ENCODE data around the gene BBS1. TPM values are rescaled to one million over a fixed set of nuclear protein-coding genes. Genes with fewer than 3 reads are reported as not detected.
"Not testable (repeated sequence)": the region's sequence is repeated elsewhere in the genome, so short reads cannot be mapped to it uniquely, and the experiment has no call there.

BBS1 gene
- 54.7 and 56.1 TPM in 2 replicates for total RNA-seq
- long read RNA-seq, partial matches to known transcripts: 7 of 11 reads
- long read RNA-seq, other reads (novel, unspliced or antisense): 1 of 11 reads

DNA sequence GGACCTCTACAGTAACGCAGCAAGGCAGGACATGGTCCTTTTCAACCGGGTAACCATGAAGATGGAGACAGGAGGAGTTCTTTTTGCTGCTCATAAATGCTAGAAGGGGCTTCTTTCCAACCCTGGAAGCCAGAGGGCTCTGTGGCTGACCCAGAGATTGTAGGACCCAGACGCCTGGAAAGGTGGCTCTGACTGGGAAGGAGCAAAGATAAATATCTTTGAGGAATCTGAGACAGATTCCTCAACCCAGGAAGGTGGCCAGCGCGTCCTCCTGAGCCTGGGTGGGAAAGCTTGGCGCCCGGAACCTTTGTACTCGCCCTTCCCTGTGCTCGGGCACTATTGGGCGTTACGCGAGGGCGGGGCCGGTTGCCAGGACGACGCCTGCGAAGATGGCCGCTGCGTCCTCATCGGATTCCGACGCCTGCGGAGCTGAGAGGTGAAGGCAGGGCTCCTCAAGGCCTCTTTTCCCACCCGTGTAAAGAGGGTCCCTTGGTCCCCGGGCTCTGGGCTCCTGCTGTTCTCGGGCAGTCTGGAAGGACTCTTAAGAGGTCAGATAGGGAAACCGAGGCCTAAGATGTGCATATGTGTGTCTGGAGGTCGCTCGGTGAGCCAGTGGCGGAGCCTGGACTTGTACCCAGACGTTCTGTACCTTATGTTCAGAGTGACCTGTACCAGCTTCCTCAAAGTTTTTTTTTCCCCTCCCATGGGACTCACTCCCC lies at the start of gene BBS1:
TSS of gene BBS1 (plus strand) at position 365 of the 719 bp plus-strand sequence. CDS start at position 390, 25 bp downstream.
- no peaks in the 10 kb centered on the region for H3K27me3 Mint-ChIP-seq (ENCODE audit: low read depth)
- peaks cover 3% of the 10 kb centered on the region for H3K36me3 Mint-ChIP-seq (ENCODE audit: low read depth)
- H3K27ac Mint-ChIP-seq (ENCODE audit: unreplicated experiment): peak within 1 kb of the TSS; percentile 96
- peaks cover 14% of the 10 kb centered on the region for H3K4me1 Mint-ChIP-seq
- peak; percentile 84 for DNase-seq (ENCODE audit: low read depth, low spot score)
- TF ChIP-seq, protein P1, sequence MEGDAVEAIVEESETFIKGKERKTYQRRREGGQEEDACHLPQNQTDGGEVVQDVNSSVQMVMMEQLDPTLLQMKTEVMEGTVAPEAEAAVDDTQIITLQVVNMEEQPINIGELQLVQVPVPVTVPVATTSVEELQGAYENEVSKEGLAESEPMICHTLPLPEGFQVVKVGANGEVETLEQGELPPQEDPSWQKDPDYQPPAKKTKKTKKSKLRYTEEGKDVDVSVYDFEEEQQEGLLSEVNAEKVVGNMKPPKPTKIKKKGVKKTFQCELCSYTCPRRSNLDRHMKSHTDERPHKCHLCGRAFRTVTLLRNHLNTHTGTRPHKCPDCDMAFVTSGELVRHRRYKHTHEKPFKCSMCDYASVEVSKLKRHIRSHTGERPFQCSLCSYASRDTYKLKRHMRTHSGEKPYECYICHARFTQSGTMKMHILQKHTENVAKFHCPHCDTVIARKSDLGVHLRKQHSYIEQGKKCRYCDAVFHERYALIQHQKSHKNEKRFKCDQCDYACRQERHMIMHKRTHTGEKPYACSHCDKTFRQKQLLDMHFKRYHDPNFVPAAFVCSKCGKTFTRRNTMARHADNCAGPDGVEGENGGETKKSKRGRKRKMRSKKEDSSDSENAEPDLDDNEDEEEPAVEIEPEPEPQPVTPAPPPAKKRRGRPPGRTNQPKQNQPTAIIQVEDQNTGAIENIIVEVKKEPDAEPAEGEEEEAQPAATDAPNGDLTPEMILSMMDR (conservative IDR thresholded peaks at IDR 0.05): no peak
- peak within 1 kb of the TSS; percentile 97 for H3K4me3 Mint-ChIP-seq
- no peaks in the 10 kb centered on the region for H3K9me3 Mint-ChIP-seq

- no peak for DNase-seq (ENCODE audit: low read depth, low spot score)
- Mint-ChIP-seq H3K4me1 (peaks cover 15% of the 10 kb centered on the region), H3K27ac (ENCODE audit: unreplicated experiment) (peak overlapping the region; percentile 6), H3K9me3 (peaks cover 8% of the 10 kb centered on the region), H3K27me3 (ENCODE audit: low read depth) (peaks cover 21% of the 10 kb centered on the region), H3K4me3 (no peak overlapping the region), H3K36me3 (ENCODE audit: low read depth) (no peaks in the 10 kb centered on the region)
- TF ChIP-seq, protein P1 (conservative IDR thresholded peaks at IDR 0.05): no peak
Measured at GRCh38 chr11:66462010-66462409, 48.4 kb upstream of the BBS1 start.

DNA sequence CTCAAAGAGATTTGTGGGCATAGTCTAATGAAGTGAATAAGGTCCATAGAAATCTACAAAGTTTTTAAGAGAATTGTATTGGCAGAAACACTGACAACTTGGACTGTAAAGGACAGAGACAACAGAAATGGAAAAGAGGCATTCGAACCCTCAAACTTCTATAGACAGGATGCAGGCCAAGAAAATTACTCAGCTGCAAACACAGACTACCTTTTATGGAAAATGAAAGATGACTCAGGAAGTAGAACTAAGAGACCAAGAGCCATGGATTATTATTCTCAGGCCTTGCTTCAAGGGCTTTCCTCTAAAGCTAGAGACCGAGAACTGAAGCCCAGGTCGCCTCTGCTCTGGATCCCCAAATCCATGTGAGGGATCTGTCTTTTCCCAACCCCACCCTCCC lies 47.5 kb upstream of the BBS1 start:
- H3K4me3 Mint-ChIP-seq: peak overlapping the region; percentile 48
- no peak for DNase-seq (ENCODE audit: low read depth, low spot score)
- peaks cover 8% of the 10 kb centered on the region for H3K9me3 Mint-ChIP-seq
- TF ChIP-seq, protein P1 (conservative IDR thresholded peaks at IDR 0.05): no peak
- no peak overlapping the region for H3K27ac Mint-ChIP-seq (ENCODE audit: unreplicated experiment)
- H3K36me3 Mint-ChIP-seq (ENCODE audit: low read depth): no peaks in the 10 kb centered on the region
- peaks cover 21% of the 10 kb centered on the region for H3K4me1 Mint-ChIP-seq
- peaks cover 21% of the 10 kb centered on the region for H3K27me3 Mint-ChIP-seq (ENCODE audit: low read depth)

GRCh38 chr11:66464116-66464515 lies 46.3 kb upstream of the BBS1 start:
- peaks cover 32% of the 10 kb centered on the region for H3K4me1 Mint-ChIP-seq
- H3K36me3 Mint-ChIP-seq (ENCODE audit: low read depth); DNase-seq (ENCODE audit: low read depth, low spot score); H3K9me3 Mint-ChIP-seq; H3K27ac Mint-ChIP-seq (ENCODE audit: unreplicated experiment): not testable (repeated sequence)
- H3K27me3 Mint-ChIP-seq (ENCODE audit: low read depth): peaks cover 15% of the 10 kb centered on the region
- H3K4me3 Mint-ChIP-seq: peak overlapping the region; percentile 38

- DNase-seq (ENCODE audit: low read depth, low spot score): no peak
- peak overlapping the region; percentile 49 for H3K4me3 Mint-ChIP-seq
- no peak overlapping the region for H3K27ac Mint-ChIP-seq (ENCODE audit: unreplicated experiment)
- no peaks in the 10 kb centered on the region for H3K36me3 Mint-ChIP-seq (ENCODE audit: low read depth)
- H3K4me1 Mint-ChIP-seq: peaks cover 34% of the 10 kb centered on the region
- H3K9me3 Mint-ChIP-seq: peaks cover 8% of the 10 kb centered on the region
- TF ChIP-seq, protein P1 (conservative IDR thresholded peaks at IDR 0.05): no peak
- H3K27me3 Mint-ChIP-seq (ENCODE audit: low read depth): peaks cover 11% of the 10 kb centered on the region
Measured at GRCh38 chr11:66464916-66465315, 45.5 kb upstream of the BBS1 start.

Data from neural crest cell (in vitro differentiated cells).